ENCODE measurements around the gene CD33. TPM values are rescaled to one million over a fixed set of nuclear protein-coding genes. Genes with fewer than 3 reads are reported as not detected.
"Not testable (repeated sequence)": the region's sequence is repeated elsewhere in the genome, so short reads cannot be mapped to it uniquely, and the experiment has no call there.

The CD33 gene
- total RNA-seq, 1 donor from 2014 or later, result not detected

GRCh38 chr19:51210191-51210784, 14.6 kb upstream of the CD33 start:
- DNase-seq (ENCODE audit: extremely low read depth, low read depth, low spot score), result no peak

- not testable (repeated sequence) for DNase-seq (ENCODE audit: extremely low read depth, low read depth, low spot score)
Measured at GRCh38 chr19:51210874-51211361, 14.0 kb upstream of the CD33 start.

DNA sequence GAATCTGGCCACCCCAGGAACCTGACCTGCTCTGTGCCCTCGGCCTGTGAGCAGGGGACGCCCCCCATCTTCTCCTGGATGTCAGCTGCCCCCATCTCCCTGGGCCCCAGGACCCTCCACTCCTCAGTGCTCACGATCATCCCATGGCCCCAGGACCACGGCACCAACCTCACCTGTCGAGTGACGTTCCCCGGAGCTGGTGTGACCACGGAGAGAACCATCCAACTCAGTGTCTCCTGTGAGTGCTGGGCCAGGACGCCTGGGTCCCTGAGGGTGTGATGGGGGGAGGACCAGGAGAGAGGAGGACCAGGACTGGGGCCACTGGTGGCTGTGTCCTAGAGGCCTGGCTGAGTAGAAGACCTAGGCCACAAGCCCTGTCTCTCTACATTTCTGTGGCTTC, 13.0 kb upstream of the CD33 start:
- DNase-seq (ENCODE audit: extremely low read depth, low read depth, low spot score), result no peak

DNA sequence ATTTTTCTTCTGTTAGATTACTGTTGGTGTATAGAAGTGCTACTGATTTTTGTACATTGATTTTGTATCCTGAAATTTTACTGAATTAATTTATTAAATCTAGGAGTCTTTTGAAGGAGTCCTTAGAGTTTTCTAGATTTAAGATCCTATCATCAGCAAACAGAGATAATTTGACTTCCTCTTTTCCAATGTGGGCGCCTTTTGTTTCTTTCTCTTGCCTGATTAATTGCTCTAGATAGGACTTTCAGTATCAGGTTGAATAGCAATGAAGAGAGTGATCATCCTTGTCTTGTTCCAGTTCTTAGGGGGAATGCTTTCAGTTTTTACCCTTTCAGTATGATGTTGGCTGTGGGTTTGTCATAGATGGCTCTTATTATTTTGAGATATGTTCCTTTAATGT, 5.6 kb upstream of the CD33 start:
- DNase-seq (ENCODE audit: extremely low read depth, low read depth, low spot score), result no peak

DNA sequence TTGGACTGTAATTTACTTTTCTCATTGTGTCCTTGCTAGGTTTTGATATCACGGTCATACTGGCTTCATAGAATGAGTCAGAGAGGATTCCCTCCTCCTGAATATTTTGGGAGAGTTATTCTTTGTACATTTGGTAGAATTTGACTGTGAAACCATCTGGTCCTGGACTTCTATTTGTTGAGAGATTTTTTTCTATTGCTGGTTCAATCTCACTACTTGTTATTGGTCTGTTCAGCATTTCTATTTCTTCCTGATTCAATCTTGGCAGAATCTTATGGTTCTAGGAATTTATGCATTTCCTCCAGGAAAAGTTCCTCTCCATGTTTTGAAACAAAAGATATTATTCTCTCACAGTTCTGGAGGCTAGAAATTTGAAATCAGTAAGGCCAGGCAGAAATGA, 4.9 kb upstream of the CD33 start:
- DNase-seq (ENCODE audit: extremely low read depth, low read depth, low spot score), result no peak

- no peak for DNase-seq (ENCODE audit: extremely low read depth, low read depth, low spot score)
Measured at GRCh38 chr19:51220996-51221395, 3.9 kb upstream of the CD33 start.

- no peak for DNase-seq (ENCODE audit: extremely low read depth, low read depth, low spot score)
Measured at GRCh38 chr19:51224163-51224641, 678 bp upstream of the CD33 start.

DNA sequence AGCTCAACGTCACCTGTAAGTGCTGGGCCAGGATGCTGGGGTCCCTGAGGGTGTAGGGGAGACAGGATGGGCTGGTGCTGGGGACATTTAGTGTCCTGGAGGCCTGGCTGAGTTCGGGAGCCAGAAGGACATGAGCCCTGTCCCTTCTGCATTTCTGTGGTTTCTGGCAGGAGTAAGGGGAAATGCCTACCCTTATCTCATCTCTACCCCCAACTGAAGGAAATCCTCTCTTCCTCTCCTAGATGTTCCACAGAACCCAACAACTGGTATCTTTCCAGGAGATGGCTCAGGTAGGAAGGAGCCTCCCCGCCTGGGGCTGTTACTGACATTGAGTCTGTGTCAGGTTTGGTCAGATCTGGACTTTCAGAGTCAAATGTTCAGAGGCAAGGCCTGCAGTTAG, 1.2 kb downstream of the CD33 start:
- no peak for DNase-seq (ENCODE audit: extremely low read depth, low read depth, low spot score)

DNA sequence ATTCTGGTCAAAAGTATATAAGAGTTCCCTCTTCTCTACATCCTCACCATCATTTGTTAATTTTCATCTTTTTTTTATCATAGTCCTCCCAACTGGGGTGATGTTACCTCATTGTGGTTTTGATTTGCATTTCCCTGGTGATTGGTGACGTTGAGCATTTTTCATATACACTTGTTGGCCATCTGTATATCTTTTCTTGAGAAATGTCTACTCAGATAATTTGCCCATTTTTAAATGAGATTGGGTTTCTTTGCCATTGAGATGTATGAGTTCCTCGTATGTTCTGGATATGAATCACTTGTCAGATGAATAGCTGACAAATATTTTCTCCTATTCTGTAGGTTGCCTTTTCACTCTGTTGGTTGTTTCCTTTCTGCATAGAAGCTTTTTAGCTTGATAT, 2.4 kb downstream of the CD33 start:
- DNase-seq (ENCODE audit: extremely low read depth, low read depth, low spot score), result no peak

DNA sequence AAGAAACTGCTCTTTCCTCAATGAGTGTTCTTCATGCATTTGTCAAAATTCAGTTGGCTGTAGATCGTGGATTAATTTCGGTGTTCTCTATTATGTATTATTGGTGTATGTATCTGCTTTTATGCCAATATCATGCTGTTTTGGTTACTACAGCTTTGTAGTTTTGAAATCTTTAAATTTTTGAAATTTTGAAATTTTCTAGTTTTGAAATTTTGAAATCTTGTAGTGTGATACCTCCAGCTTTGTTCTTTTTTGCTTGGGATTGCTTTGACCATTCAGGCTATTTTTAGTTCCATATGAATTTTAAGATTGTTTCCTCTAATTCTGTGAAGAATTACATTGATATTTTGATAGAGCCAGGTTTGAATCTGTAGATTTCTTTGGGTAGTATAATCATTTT, 3.1 kb downstream of the CD33 start:
- DNase-seq (ENCODE audit: extremely low read depth, low read depth, low spot score), result no peak

DNA sequence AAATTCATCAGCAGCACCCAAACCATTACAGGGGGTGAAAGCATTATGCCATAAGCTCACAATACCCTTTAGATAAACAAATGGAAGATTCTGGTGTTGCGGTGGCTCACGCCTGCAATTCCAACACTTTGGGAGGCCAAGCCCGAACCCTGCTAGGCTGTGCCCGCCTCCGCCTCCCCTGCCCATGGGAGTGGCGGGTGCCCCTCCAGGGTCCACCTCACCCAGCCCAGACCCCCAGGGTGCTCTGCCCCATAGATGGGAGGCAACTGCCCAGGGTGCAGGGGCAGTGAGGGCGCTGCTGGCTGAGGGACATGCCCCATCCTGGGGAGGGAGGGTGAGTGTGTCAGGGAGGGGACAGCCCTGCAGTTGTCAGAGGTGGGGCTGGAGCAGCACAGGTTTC, 16.0 kb downstream of the CD33 start:
- no peak for DNase-seq (ENCODE audit: extremely low read depth, low read depth, low spot score)

- DNase-seq (ENCODE audit: extremely low read depth, low read depth, low spot score), result no peak
Measured at GRCh38 chr19:51242881-51243630, 18.2 kb downstream of the CD33 start.

DNA sequence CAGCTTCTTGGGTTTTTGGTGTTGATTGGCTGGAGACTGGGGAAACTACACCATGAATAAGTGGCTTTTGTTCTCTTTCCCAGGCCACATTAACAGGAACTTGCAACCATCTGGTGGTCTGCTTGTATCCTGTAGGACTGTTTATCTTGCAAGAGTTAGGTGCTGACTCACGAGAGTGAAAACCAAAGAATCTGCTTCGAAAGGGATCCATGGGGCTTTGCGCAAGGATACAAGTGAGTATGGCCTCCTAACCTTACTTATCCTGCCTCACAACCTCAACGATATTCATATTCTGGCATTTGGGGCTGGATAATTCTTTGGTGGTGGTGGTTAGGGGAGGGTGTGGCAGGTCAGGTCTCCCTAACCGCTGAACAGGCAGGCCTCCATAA, 21.3 kb downstream of the CD33 start:
- no peak for DNase-seq (ENCODE audit: extremely low read depth, low read depth, low spot score)

- no peak for DNase-seq (ENCODE audit: extremely low read depth, low read depth, low spot score)
Measured at GRCh38 chr19:51247972-51248590, 23.2 kb downstream of the CD33 start.

- no peak for DNase-seq (ENCODE audit: extremely low read depth, low read depth, low spot score)
Measured at GRCh38 chr19:51250786-51251467, 26.0 kb downstream of the CD33 start, which contains the start of gene SIGLECL1. Gene SIGLECL1, plus strand, starts transcription at chr19:51251080. Its CDS starts 12,993 bp downstream, at chr19:51264073.

- DNase-seq (ENCODE audit: extremely low read depth, low read depth, low spot score), result no peak
Measured at GRCh38 chr19:51251468-51251820, 26.6 kb downstream of the CD33 start.

GRCh38 chr19:51252306-51253079, 27.6 kb downstream of the CD33 start:
- no peak for DNase-seq (ENCODE audit: extremely low read depth, low read depth, low spot score)

- no peak for DNase-seq (ENCODE audit: extremely low read depth, low read depth, low spot score)
Measured at GRCh38 chr19:51253088-51253806, 28.4 kb downstream of the CD33 start.

DNA sequence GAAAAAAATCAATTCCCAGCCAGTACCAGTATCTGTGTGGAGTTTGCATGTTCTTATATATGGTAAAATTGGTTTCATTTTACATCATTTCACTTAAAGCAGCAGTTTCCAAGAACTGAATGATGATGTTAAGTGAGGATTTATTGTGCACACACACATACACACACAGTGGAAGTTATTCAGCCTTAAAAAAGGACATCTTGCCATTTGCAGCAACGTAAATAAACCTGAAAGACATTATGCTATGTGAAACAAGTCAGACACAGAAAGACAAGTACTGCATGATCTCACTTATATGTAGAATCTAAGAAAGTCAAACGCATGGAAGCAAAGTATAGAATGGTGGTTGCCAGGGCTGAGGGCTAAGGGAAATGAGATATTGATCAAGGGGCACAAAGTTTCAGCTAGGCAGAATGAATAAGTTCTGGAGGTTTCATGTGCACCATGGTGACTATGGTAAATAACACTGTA, 31.3 kb downstream of the CD33 start:
- DNase-seq (ENCODE audit: extremely low read depth, low read depth, low spot score), result no peak

DNA sequence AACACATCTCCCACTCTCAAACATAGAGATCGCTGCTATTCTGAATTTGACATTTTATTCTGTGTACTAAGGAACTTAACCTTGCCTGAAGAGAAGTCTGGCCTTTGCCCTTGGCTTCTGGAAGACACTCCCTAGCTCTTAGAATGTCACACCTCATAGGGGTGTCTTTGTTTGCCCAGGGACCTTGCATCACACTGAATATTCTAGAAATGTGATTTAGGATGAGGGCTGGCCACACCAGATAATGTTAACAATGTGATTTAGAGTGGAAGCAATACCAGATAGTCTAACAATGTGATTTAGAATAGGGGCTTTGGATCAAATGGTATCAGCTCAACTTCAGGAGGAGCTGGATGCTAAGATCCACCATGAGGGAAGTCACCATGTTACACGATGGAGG, 32.6 kb downstream of the CD33 start:
- no peak for DNase-seq (ENCODE audit: extremely low read depth, low read depth, low spot score)
